Measurements from ENCODE around the gene VMO1. TPM values are rescaled to one million over a fixed set of nuclear protein-coding genes. Genes with fewer than 3 reads are reported as not detected.

The VMO1 gene
- total and polyA plus RNA-seq, 9 of the 15 experiments (the other 6 are each of a cell fraction or from before 2014, with no cell fraction given) = 0.31 TPM; not detected in 8

DNA sequence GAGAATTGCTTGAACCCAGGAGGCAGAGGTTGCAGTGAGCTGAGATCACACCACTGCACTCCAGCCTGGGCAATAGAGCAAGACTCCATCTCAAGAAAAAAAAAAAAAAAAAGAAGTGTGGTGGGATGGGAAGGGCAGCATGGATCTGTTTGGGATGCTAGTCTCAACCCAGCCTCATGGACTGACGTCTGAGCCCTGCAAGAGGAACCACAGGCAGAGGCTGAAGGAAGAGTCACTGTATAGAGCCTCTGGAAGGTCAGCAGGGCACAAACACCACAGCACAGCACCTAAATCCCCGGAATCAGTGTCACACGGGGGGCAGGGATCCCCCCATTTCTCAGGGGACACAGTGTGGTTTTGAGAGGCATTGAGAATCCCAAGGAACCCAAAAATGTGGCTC lies 35.6 kb downstream of the VMO1 start:
- no peak overlapping the region for H3K4me3 ChIP-seq
- H3K9ac ChIP-seq (ENCODE audit: insufficient read depth in 1 of 2, low read depth in 2 of 2, low read length in 2 of 2) = no peak overlapping the region
- H2AFZ ChIP-seq (ENCODE audit: low read depth, low read length) = no peak overlapping the region
- no peaks in the 10 kb centered on the region for H3K9me3 ChIP-seq (replicated peaks; ENCODE audit: control insufficient read depth, insufficient read depth, low read depth, low read length)
- intact Hi-C loops (cut with micrococcal nuclease) (no loop called here), in situ Hi-C loops (cut with MboI) (no loop called here)
- no peak for DNase-seq (ENCODE audit: extremely low read depth in 1 of 4, low spot score in 3 of 4)
- H3K9me1 ChIP-seq (ENCODE audit: control insufficient read depth, insufficient read depth, low read length) = no peaks in the 10 kb centered on the region
- POLR2A ChIA-PET = no interaction called here
- TF ChIP-seq RBM34 (IDR thresholded peaks at IDR 0.05; ENCODE audit: borderline replicate concordance, insufficient read depth, low read length) (no peak), KHSRP (IDR thresholded peaks at IDR 0.05) (no peak), TARDBP (IDR thresholded peaks at IDR 0.05) (no peak), CREM (IDR thresholded peaks at IDR 0.05; ENCODE audit: low read depth) (no peak)
- TF ChIP-seq, protein P1, sequence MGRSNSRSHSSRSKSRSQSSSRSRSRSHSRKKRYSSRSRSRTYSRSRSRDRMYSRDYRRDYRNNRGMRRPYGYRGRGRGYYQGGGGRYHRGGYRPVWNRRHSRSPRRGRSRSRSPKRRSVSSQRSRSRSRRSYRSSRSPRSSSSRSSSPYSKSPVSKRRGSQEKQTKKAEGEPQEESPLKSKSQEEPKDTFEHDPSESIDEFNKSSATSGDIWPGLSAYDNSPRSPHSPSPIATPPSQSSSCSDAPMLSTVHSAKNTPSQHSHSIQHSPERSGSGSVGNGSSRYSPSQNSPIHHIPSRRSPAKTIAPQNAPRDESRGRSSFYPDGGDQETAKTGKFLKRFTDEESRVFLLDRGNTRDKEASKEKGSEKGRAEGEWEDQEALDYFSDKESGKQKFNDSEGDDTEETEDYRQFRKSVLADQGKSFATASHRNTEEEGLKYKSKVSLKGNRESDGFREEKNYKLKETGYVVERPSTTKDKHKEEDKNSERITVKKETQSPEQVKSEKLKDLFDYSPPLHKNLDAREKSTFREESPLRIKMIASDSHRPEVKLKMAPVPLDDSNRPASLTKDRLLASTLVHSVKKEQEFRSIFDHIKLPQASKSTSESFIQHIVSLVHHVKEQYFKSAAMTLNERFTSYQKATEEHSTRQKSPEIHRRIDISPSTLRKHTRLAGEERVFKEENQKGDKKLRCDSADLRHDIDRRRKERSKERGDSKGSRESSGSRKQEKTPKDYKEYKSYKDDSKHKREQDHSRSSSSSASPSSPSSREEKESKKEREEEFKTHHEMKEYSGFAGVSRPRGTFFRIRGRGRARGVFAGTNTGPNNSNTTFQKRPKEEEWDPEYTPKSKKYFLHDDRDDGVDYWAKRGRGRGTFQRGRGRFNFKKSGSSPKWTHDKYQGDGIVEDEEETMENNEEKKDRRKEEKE (IDR thresholded peaks at IDR 0.05; ENCODE audit: borderline replicate concordance in 1 of 2, control insufficient read depth in 1 of 2, low read depth in 2 of 2, low read length in 1 of 2) = no peak
- TF ChIP-seq, protein P2, sequence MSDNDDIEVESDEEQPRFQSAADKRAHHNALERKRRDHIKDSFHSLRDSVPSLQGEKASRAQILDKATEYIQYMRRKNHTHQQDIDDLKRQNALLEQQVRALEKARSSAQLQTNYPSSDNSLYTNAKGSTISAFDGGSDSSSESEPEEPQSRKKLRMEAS (CRISPR knock-in tag; IDR thresholded peaks at IDR 0.05) = no peak
- no peak for ATAC-seq
- BruUV-seq (replicated peaks) = no TSS peak
- peaks cover 0 to 2% of the 10 kb centered on the region in 2 experiments; a peak in 1 of 5 replicates for H3K4me1 ChIP-seq (replicated peaks in 1 of 2; ENCODE audit: control insufficient read depth in 2 of 2, insufficient read depth in 2 of 2, low read length in 2 of 2)
- H3K27me3 ChIP-seq (ENCODE audit: control insufficient read depth in 2 of 2, insufficient read depth in 2 of 2, low read length in 2 of 2) = peaks cover 14 to 24% of the 10 kb centered on the region in 2 experiments; a peak in 4 of 5 replicates
- WGBS (ENCODE audit: insufficient coverage, low coverage, missing lambda C conversion rate) = 4% methylated on average over 3 of the region's 3 CpGs
- CTCF ChIA-PET (ENCODE audit: low intra/inter-chr PET ratio) = no interaction called here
- no peak overlapping the region for H3K27ac ChIP-seq (ENCODE audit: extremely low read depth, low read depth, low read length)
- H3K79me2 ChIP-seq (ENCODE audit: control insufficient read depth, insufficient read depth, low read length) = no peaks in the 10 kb centered on the region
- no peak overlapping the region for H3K4me2 ChIP-seq (ENCODE audit: insufficient read depth, low read length)
- H3K36me3 ChIP-seq (ENCODE audit: control insufficient read depth, insufficient read depth, low read length) = no peaks in the 10 kb centered on the region
- no peak for FAIRE-seq
- no peaks in the 10 kb centered on the region for H4K20me1 ChIP-seq (replicated peaks; ENCODE audit: control insufficient read depth, insufficient read depth, low read length)
